Neural progenitor cell (in vitro differentiated cells): ENCODE results near the gene PGC. TPM values are rescaled to one million over a fixed set of nuclear protein-coding genes. Genes with fewer than 3 reads are reported as not detected.
"Not testable (repeated sequence)": the region's sequence is repeated elsewhere in the genome, so short reads cannot be mapped to it uniquely, and the experiment has no call there.

Experiments
- DNase-seq: peaks from one replicate; pipeline ENCODE4 v3.0.0-alpha.2; 2016; ENCODE audit warnings: low spot score
- H2AFZ ChIP-seq: fragments of 200-600 bp; sonication (generic); replicated peaks from 2 replicates; pipeline ENCODE4 v1.6.1; 2016; ENCODE audit warnings: antibody characterized with exemption
- H3F3A ChIP-seq: fragments of 200-600 bp; sonication (generic); 2 replicates; pipeline ENCODE4 v1.6.1; 2016; ENCODE audit warnings: antibody characterized with exemption, low read depth
- H3K27ac ChIP-seq: fragments of 200-600 bp; sonication (generic); 2 replicates; pipeline ENCODE4 v1.5.1; 2016; ENCODE audit warnings: mild to moderate bottlenecking
- H3K27me3 ChIP-seq: fragments of 200-600 bp; sonication (generic); 2 replicates; pipeline ENCODE4 v1.6.1; 2016; ENCODE audit warnings: mild to moderate bottlenecking, moderate library complexity
- H3K36me3 ChIP-seq: fragments of 200-600 bp; sonication (generic); 2 replicates; pipeline ENCODE4 v1.5.1; 2016
- H3K4me1 ChIP-seq: fragments of 200-600 bp; sonication (generic); 2 replicates; pipeline ENCODE4 v1.6.1; 2016; ENCODE audit warnings: mixed run types
- H3K4me2 ChIP-seq: fragments of 200-600 bp; sonication (generic); 2 replicates; pipeline ENCODE4 v1.6.1; 2016
- H3K4me3 ChIP-seq: fragments of 200-600 bp; sonication (generic); 2 replicates; pipeline ENCODE4 v1.5.1; 2016
- H3K79me2 ChIP-seq: fragments of 200-600 bp; sonication (generic); 2 replicates; pipeline ENCODE4 v1.6.1; 2016; ENCODE audit warnings: low read depth
- H3K9ac ChIP-seq: fragments of 200-600 bp; sonication (generic); 2 replicates; pipeline ENCODE4 v1.6.1; 2016
- H3K9me3 ChIP-seq: fragments of 200-600 bp; sonication (generic); 2 replicates; pipeline ENCODE4 v1.5.1; 2016; ENCODE audit warnings: low read depth
- H4K20me1 ChIP-seq: fragments of 200-600 bp; sonication (generic); 2 replicates; pipeline ENCODE4 v1.6.1; 2016; ENCODE audit warnings: low read depth
- H3K27ac Mint-ChIP-seq: 3 replicates; pipeline ENCODE4 v1.8.0; 2021; ENCODE audit warnings: mixed read lengths
- H3K27me3 Mint-ChIP-seq: 2 replicates; pipeline ENCODE4 v1.8.0; 2022; ENCODE audit warnings: low read depth, mild to moderate bottlenecking, inconsistent platforms, moderate library complexity, mixed read lengths; ENCODE audit not compliant: insufficient read depth
- H3K36me3 Mint-ChIP-seq: 3 replicates; pipeline ENCODE4 v1.8.0; 2021; ENCODE audit warnings: mixed read lengths
- H3K4me1 Mint-ChIP-seq: 3 replicates; pipeline ENCODE4 v1.8.0; 2021; ENCODE audit warnings: mixed read lengths
- H3K4me3 Mint-ChIP-seq: 3 replicates; pipeline ENCODE4 v1.8.0; 2021; ENCODE audit warnings: mild to moderate bottlenecking, moderate library complexity, mixed read lengths
- H3K9me3 Mint-ChIP-seq: 3 replicates; pipeline ENCODE4 v1.8.0; 2020; ENCODE audit warnings: mixed read lengths
- EZH2 ChIP-seq: fragments of 200-600 bp; sonication (generic); IDR thresholded peaks from 2 replicates; pipeline ENCODE4 v1.6.1; 2017; ENCODE audit warnings: antibody characterized with exemption, mild to moderate bottlenecking, moderate library complexity
- EZH2phosphoT487 ChIP-seq: fragments of 200-600 bp; sonication (generic); IDR thresholded peaks from 2 replicates; pipeline ENCODE4 v1.6.1; 2017; ENCODE audit warnings: antibody characterized with exemption
- total RNA-seq: library from RNA; depleted of rRNA; stranded (reverse); fragments of >200 nt; gene quantifications from 2 replicates; pipeline ENCODE4 v1.2.3, GENCODE V29; 2015; ENCODE audit warnings: low replicate concordance
- TF ChIP-seq, protein P1 (sequence below): fragments of 200-600 bp; sonication (generic); IDR thresholded peaks from 2 replicates; pipeline ENCODE4 v1.5.1; 2017; ENCODE audit warnings: antibody characterized with exemption, mild to moderate bottlenecking

The PGC gene
- total RNA-seq, 1 donor from 2014 or later: not detected

DNA sequence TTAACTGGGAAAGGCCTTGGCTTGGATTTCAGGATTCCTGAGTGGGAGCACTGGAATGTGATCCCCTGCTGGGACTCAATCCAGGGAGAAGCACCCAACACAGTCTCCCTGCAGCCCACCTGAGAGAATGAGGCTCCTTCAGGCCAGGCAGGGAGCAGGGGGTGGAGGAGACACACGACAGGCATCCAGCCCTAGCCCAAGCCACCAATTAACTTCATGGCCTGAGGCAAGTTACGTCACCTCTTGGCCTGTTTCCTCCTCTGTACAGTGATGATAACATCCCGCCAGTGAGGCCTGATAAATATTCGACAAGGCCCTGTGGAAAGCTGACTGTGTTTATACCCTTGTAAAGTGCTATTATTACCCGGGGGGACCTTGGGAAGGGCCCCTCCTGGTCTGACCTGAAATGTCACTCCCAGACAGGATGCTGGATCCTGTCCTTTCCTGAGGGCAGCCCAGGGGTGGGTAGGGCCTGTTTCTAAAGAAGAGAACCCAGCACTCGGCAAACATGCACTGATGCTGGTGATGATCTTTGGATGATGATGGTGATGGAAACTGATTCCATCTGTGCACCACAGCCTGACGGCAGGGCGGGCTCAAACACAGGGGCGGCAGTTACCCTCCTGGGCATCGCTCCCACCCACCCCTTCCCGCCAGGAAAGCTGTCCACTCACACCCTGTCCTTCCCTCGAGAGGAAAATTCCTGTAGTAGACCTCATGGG is 20.1 kb upstream of the PGC start:
- Histone ChIP-seq H3K4me1 (no peaks in the 10 kb centered on the region), H4K20me1 (no peaks in the 10 kb centered on the region), H3K27me3 (no peaks in the 10 kb centered on the region), H3F3A (no peaks in the 10 kb centered on the region), H3K4me3 (no peak overlapping the region), H3K36me3 (no peaks in the 10 kb centered on the region), H3K27ac (no peak overlapping the region), H3K9ac (no peak overlapping the region), H3K79me2 (no peaks in the 10 kb centered on the region), H2AFZ (no peak overlapping the region), H3K4me2 (no peak overlapping the region), H3K9me3 (no peaks in the 10 kb centered on the region)
- Mint-ChIP-seq H3K27ac (no peak overlapping the region), H3K27me3 (peaks cover 7% of the 10 kb centered on the region), H3K9me3 (no peaks in the 10 kb centered on the region), H3K4me3 (no peak overlapping the region), H3K36me3 (peaks cover 4% of the 10 kb centered on the region), H3K4me1 (peaks cover 9% of the 10 kb centered on the region)
- no peak for DNase-seq
- TF ChIP-seq EZH2phosphoT487 (no peak), EZH2 (no peak)
- TF ChIP-seq, protein P1, sequence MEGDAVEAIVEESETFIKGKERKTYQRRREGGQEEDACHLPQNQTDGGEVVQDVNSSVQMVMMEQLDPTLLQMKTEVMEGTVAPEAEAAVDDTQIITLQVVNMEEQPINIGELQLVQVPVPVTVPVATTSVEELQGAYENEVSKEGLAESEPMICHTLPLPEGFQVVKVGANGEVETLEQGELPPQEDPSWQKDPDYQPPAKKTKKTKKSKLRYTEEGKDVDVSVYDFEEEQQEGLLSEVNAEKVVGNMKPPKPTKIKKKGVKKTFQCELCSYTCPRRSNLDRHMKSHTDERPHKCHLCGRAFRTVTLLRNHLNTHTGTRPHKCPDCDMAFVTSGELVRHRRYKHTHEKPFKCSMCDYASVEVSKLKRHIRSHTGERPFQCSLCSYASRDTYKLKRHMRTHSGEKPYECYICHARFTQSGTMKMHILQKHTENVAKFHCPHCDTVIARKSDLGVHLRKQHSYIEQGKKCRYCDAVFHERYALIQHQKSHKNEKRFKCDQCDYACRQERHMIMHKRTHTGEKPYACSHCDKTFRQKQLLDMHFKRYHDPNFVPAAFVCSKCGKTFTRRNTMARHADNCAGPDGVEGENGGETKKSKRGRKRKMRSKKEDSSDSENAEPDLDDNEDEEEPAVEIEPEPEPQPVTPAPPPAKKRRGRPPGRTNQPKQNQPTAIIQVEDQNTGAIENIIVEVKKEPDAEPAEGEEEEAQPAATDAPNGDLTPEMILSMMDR: no peak

DNA sequence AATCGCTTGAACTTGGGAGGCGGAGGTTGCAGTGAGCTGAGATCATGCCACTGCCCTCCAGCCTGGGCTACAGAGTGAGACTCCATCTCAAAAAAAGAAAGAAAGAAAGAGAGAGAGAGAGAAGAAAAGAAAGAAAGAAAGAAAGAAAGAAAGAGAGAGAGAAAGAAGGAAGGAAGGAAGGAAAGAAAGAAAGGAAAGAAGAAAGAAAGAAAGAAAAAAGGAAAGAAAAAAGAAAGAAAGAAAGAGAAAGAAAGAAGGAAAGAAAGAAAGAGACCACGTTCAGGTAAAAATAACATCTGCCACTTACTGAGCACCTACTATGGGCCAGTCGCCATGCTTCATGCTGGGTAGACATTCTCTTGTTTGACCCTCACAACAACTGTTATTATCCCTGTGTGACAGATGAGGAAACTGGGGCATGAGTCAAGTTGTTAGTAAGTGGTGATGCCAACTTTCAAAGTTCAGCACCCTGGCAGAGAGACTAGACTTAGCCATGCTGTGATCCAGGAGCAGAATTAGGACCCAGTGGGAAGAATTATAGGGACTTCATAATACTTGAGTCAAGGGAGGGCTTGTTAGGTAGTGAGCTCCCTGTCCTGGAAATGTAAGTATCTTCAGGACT is 19.0 kb upstream of the PGC start:
- H3K27me3 Mint-ChIP-seq, H3K4me1 ChIP-seq, H3K4me2 ChIP-seq, H3K4me3 Mint-ChIP-seq, H4K20me1 ChIP-seq, H3F3A ChIP-seq, H3K27me3 ChIP-seq, H3K27ac Mint-ChIP-seq, H3K79me2 ChIP-seq, H3K9me3 ChIP-seq, H3K36me3 Mint-ChIP-seq, H2AFZ ChIP-seq, H3K9ac ChIP-seq, H3K4me1 Mint-ChIP-seq, DNase-seq, H3K36me3 ChIP-seq, H3K9me3 Mint-ChIP-seq, H3K27ac ChIP-seq, H3K4me3 ChIP-seq: not testable (repeated sequence)

DNA sequence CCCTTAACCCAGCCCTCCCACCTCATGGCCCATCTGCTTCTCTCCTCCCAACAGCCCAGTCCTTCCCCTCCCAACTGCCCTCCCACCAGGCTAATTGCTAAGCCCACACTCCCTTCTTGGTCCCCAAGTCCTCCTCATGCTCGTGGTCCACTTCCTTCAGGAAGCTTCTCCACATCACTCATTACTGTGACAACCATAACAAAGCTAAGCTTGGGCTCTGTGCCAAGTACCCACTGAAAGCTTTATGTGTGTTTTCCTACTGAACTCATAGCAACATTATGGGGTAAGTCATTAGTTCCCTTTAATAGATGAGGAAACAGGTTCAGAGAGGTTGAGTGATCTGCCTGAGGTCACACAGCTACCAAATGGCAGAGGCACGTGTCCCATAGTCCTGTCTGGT is 16.3 kb upstream of the PGC start:
- H3K9me3 Mint-ChIP-seq: no peaks in the 10 kb centered on the region
- Histone ChIP-seq H3K9ac (no peak overlapping the region), H3K4me3 (no peak overlapping the region), H3K4me2 (no peak overlapping the region), H3K79me2 (no peaks in the 10 kb centered on the region), H3K9me3 (no peaks in the 10 kb centered on the region), H3K27ac (no peak overlapping the region), H3K27me3 (no peaks in the 10 kb centered on the region), H3F3A (no peaks in the 10 kb centered on the region), H3K36me3 (no peaks in the 10 kb centered on the region), H3K4me1 (no peaks in the 10 kb centered on the region), H2AFZ (no peak overlapping the region), H4K20me1 (no peaks in the 10 kb centered on the region)
- peaks cover 15% of the 10 kb centered on the region for H3K27me3 Mint-ChIP-seq
- H3K4me3 Mint-ChIP-seq: no peak overlapping the region
- TF ChIP-seq EZH2phosphoT487: no peak
- TF ChIP-seq, protein P1: no peak
- no peak for TF ChIP-seq EZH2
- no peak overlapping the region for H3K27ac Mint-ChIP-seq
- peaks cover 5% of the 10 kb centered on the region for H3K4me1 Mint-ChIP-seq
- no peak for DNase-seq
- no peaks in the 10 kb centered on the region for H3K36me3 Mint-ChIP-seq

DNA sequence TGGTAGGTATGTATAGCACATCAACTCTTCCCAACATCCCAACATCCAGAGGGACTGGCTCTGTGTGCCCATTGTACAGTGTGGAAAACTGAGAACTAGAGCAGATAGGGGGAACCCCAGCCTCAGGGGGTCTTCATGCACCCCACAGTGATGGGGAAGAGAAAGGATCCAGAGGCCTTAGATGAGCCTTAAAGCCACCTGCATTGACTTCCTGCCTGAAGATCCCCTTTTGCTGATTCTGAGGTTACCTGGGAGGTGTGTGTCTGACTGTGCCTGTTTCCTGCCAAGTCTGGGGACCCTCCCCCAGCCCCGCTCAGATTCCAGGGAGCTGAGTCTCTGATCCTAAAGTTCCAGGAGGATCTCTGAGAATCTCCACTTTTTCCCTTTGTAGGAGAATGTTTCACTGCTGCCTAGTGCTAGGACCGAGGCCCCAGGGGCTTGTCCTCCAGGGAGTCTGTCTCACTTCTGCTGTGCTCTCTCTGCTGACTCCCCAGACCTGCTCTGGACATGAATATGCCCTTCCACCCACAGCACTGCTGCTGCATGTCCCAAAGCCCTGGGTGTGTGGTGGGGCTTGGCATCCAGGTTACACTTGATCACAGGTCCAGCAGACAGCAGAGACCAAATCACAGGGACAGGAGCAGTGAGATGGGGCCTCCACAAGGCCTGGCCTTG is 12.8 kb upstream of the PGC start:
- H3K27ac Mint-ChIP-seq: no peak overlapping the region

More for the DNA sequence above, 12.8 kb upstream of the PGC start:
- Histone ChIP-seq H3K4me3 (no peak overlapping the region), H3K27me3 (no peaks in the 10 kb centered on the region), H3K9ac (no peak overlapping the region), H3K4me2 (no peak overlapping the region), H3K27ac (no peak overlapping the region), H3F3A (no peaks in the 10 kb centered on the region), H3K79me2 (no peaks in the 10 kb centered on the region), H3K36me3 (no peaks in the 10 kb centered on the region), H3K9me3 (no peaks in the 10 kb centered on the region), H2AFZ (no peak overlapping the region), H4K20me1 (no peaks in the 10 kb centered on the region), H3K4me1 (no peaks in the 10 kb centered on the region)
- H3K9me3 Mint-ChIP-seq: no peaks in the 10 kb centered on the region
- peaks cover 14% of the 10 kb centered on the region for H3K27me3 Mint-ChIP-seq
- DNase-seq: no peak
- no peaks in the 10 kb centered on the region for H3K36me3 Mint-ChIP-seq
- H3K4me1 Mint-ChIP-seq: no peaks in the 10 kb centered on the region
- no peak for TF ChIP-seq EZH2
- TF ChIP-seq, protein P1: no peak
- no peak for TF ChIP-seq EZH2phosphoT487
- H3K4me3 Mint-ChIP-seq: peak overlapping the region; percentile 30
